ENCODE results near the gene OTUB2.

DNA sequence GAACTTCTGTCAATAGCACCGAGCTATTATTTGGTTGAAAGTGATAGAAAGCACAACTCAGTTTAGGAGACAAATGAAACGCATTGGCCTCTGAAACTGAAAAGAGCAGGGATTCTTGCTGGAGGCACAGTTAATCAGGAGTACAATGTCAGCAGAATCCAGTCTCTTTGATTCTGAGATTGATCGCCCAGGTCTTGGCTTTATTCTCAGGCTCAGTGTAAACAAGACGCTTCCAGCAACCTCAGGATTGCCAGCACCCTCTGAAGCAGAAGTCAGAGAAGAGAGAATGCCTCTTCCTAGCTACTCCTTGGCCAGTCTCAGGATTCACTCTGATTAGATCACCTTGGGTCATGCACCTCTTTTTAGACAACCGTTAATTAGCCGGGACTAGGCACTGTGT is 11.8 kb upstream of the OTUB2 start:
- TF ChIP-seq, protein P1, sequence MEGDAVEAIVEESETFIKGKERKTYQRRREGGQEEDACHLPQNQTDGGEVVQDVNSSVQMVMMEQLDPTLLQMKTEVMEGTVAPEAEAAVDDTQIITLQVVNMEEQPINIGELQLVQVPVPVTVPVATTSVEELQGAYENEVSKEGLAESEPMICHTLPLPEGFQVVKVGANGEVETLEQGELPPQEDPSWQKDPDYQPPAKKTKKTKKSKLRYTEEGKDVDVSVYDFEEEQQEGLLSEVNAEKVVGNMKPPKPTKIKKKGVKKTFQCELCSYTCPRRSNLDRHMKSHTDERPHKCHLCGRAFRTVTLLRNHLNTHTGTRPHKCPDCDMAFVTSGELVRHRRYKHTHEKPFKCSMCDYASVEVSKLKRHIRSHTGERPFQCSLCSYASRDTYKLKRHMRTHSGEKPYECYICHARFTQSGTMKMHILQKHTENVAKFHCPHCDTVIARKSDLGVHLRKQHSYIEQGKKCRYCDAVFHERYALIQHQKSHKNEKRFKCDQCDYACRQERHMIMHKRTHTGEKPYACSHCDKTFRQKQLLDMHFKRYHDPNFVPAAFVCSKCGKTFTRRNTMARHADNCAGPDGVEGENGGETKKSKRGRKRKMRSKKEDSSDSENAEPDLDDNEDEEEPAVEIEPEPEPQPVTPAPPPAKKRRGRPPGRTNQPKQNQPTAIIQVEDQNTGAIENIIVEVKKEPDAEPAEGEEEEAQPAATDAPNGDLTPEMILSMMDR (IDR thresholded peaks at IDR 0.05) = no peak
- TF ChIP-seq, protein P2, sequence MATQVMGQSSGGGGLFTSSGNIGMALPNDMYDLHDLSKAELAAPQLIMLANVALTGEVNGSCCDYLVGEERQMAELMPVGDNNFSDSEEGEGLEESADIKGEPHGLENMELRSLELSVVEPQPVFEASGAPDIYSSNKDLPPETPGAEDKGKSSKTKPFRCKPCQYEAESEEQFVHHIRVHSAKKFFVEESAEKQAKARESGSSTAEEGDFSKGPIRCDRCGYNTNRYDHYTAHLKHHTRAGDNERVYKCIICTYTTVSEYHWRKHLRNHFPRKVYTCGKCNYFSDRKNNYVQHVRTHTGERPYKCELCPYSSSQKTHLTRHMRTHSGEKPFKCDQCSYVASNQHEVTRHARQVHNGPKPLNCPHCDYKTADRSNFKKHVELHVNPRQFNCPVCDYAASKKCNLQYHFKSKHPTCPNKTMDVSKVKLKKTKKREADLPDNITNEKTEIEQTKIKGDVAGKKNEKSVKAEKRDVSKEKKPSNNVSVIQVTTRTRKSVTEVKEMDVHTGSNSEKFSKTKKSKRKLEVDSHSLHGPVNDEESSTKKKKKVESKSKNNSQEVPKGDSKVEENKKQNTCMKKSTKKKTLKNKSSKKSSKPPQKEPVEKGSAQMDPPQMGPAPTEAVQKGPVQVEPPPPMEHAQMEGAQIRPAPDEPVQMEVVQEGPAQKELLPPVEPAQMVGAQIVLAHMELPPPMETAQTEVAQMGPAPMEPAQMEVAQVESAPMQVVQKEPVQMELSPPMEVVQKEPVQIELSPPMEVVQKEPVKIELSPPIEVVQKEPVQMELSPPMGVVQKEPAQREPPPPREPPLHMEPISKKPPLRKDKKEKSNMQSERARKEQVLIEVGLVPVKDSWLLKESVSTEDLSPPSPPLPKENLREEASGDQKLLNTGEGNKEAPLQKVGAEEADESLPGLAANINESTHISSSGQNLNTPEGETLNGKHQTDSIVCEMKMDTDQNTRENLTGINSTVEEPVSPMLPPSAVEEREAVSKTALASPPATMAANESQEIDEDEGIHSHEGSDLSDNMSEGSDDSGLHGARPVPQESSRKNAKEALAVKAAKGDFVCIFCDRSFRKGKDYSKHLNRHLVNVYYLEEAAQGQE (IDR thresholded peaks at IDR 0.05; ENCODE audit: low read depth, low read length) = no peak
- TF ChIP-seq FOSL2 (IDR thresholded peaks at IDR 0.05; ENCODE audit: borderline replicate concordance, low read depth) (no peak), EZH2phosphoT487 (IDR thresholded peaks at IDR 0.05; ENCODE audit: borderline replicate concordance, low read depth) (no peak), GABPA (IDR thresholded peaks at IDR 0.05; ENCODE audit: low read depth) (no peak), POLR2AphosphoS5 (IDR thresholded peaks at IDR 0.05; ENCODE audit: low read depth, low read length) (no peak)
- TF ChIP-seq, protein P3, sequence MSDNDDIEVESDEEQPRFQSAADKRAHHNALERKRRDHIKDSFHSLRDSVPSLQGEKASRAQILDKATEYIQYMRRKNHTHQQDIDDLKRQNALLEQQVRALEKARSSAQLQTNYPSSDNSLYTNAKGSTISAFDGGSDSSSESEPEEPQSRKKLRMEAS (IDR thresholded peaks at IDR 0.05; ENCODE audit: low read depth) = no peak
